ENCODE results near the gene STAM.

Gene STAM

DNA sequence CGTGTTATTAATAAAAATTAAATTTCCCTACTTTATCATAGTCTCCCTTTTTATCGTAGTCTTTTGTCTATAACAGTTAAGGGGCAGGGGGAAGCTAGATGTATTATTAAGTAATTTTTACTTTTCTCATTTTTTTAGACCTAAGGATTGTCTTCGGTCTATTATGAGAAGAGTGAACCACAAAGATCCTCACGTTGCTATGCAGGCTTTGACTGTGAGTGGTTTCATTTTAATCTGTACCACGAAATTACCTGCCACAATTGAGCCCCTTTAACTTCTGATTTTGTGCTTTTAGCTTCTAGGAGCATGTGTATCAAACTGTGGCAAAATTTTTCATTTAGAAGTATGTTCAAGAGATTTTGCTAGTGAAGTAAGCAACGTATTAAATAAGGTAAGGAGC is 40.6 kb downstream of the STAM start:
- H3K4me3 ChIP-seq (ENCODE audit: low read depth, low read length) = peak overlapping the region; percentile 37; the same call in 1 of the 2 replicates
- DNase-seq (ENCODE audit: low read depth) = no peak
- TF ChIP-seq, protein P1, sequence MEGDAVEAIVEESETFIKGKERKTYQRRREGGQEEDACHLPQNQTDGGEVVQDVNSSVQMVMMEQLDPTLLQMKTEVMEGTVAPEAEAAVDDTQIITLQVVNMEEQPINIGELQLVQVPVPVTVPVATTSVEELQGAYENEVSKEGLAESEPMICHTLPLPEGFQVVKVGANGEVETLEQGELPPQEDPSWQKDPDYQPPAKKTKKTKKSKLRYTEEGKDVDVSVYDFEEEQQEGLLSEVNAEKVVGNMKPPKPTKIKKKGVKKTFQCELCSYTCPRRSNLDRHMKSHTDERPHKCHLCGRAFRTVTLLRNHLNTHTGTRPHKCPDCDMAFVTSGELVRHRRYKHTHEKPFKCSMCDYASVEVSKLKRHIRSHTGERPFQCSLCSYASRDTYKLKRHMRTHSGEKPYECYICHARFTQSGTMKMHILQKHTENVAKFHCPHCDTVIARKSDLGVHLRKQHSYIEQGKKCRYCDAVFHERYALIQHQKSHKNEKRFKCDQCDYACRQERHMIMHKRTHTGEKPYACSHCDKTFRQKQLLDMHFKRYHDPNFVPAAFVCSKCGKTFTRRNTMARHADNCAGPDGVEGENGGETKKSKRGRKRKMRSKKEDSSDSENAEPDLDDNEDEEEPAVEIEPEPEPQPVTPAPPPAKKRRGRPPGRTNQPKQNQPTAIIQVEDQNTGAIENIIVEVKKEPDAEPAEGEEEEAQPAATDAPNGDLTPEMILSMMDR (IDR thresholded peaks at IDR 0.05; ENCODE audit: low read depth, low read length, missing control alignments) = no peak

DNA sequence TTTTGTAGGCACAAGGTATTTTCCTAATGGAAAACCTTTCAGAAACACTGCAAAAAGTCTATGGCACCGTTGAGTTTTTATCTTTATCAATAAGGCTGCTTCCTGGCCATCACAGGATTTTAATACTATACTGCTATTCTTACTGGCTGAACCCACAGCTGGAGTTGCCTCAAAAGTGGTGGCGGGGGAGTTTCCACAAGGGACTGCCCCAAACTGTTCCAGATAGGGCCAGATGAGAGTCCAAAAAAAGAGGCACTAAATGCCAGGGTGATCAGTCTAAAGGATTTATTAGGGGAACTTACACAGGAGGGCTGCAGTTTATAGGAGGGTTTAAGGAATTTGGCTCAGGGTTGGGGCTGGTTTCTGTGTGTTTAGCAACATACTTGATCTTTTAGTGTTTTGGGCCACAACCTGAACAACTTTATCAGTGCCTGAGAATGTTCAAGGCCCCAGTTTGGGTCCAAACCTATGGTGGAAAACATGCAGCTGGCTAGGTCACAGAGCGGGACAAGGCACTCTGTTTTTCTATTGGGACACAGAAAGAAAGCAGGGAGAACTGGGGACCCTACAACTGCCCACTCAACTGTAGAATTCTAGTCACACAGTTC is 41.4 kb downstream of the STAM start:
- peak; percentile 34 for DNase-seq (ENCODE audit: low read depth)
- no peak overlapping the region for H3K4me3 ChIP-seq (ENCODE audit: low read depth, low read length)
- TF ChIP-seq, protein P1 (IDR thresholded peaks at IDR 0.05; ENCODE audit: low read depth, low read length, missing control alignments) = no peak

DNA sequence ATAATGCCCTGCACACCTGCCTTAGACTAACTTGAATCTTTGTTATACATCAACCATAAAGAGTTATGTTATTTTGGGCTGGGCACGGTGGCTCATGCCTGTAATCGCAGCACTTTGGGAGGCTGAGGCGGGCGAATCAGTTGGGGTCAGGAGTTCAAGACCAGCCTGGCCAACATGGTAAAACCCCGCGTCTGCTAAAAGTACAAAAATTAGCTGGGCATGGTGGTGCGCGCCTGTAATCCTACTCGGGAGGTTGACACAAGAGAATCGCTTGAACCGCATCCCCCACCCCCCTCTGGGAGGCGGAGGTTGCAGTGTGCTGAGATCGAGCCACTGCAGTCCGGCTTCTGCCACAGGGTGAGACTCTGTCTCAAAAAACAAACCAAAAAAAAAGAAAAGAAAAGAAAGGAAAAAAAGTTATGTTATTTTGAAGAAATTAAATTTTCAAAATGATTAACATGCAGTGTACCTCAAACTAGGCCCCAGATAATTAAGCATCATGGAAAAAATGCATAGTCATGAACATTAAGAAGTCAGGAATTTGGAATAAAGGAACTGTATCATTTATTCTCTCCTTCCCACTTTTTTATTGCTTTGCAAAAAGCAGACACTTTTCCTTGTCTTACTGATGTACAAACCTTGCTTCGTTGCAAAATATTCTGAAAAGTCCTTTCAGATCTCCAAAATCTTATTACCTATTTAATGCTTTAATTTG is 43.3 kb downstream of the STAM start:
- TF ChIP-seq, protein P1 (IDR thresholded peaks at IDR 0.05; ENCODE audit: low read depth, low read length, missing control alignments) = no peak
- no peak for DNase-seq (ENCODE audit: low read depth)
- H3K4me3 ChIP-seq (ENCODE audit: low read depth, low read length) = no peak overlapping the region

DNA sequence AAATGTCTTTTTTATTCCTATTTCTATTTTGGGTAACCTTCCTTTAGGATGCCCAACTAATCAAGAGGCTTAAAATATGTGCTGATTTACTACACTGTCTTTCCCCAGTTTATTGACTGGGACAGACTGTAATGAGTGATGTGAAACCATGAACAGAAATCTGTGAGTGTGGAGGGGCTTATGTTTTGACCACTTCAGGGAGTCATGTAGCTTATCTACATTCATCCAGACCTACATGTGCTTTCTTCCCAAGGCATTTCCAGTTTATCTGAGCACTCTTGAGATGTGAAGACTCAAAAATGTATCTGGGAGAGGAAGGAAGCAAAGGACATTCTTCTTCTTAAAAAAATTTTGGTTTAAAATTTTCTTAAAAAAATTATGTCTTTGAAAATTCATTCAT is 45.2 kb downstream of the STAM start:
- TF ChIP-seq, protein P1 (IDR thresholded peaks at IDR 0.05; ENCODE audit: low read depth, low read length, missing control alignments) = no peak
- DNase-seq (ENCODE audit: low read depth) = no peak
- H3K4me3 ChIP-seq (ENCODE audit: low read depth, low read length) = no peak overlapping the region

DNA sequence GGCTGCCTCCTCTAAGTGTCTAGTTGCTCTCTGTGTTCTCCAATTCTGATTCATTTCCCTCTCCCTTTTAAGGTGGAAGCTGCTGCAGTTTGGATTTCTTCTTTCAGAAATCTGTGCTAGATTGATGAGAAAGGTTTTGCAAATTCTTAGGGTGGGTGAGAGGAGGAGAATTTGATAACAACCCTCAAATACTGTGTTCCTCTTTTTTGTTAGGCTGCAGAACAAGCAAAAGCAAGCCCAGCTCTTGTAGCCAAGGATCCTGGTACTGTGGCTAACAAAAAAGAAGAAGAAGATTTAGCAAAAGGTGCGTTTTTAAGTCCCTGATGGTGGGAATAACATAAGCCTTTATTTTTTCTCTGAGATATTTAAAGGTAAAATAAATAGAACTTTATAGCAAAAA is 49.1 kb downstream of the STAM start:
- H3K4me3 ChIP-seq (ENCODE audit: low read depth, low read length) = no peak overlapping the region
- DNase-seq (ENCODE audit: low read depth) = no peak
- TF ChIP-seq, protein P1 (IDR thresholded peaks at IDR 0.05; ENCODE audit: low read depth, low read length, missing control alignments) = no peak

DNA sequence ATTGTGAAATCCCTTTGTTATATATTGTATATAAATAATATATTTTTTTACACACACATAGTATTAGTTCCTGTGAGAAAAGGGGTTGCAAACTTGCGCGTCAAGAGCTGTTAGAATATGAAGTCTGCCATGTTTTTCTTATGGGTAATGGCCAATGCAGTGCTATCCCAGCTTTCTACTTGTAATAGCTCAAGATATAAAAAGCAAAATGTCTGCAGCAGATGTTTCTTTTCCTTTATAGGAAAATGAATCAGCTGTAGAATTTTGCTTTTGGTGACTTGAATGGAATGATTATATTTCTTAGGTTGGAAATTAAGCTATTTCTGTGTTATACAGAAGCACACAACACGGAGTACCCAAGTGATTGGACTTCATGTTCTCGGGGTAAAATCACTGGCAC is 54.7 kb downstream of the STAM start:
- H3K4me3 ChIP-seq (ENCODE audit: low read depth, low read length) = no peak overlapping the region
- no peak for DNase-seq (ENCODE audit: low read depth)
- TF ChIP-seq, protein P1 (IDR thresholded peaks at IDR 0.05; ENCODE audit: low read depth, low read length, missing control alignments) = no peak

DNA sequence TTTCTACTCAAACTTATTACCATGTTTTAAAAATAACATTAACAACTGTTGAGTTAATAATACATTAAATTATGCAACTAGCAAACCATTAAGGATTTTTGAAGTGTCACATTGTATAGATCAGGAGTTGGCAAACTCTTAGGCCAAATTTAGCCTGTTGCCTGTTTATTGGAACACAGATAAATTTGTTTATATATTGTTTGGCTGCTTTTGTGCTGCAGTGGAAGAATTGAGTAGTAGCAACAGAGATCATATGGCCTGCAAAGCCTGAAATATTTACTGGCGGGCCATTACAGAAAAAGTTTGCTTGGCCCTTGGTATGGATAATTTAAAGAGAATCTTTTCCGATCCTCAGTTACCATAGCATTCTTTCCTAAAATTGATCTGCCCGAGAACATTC is 57.4 kb downstream of the STAM start:
- no peak for DNase-seq (ENCODE audit: low read depth)
- TF ChIP-seq, protein P1 (IDR thresholded peaks at IDR 0.05; ENCODE audit: low read depth, low read length, missing control alignments) = no peak
- no peak overlapping the region for H3K4me3 ChIP-seq (ENCODE audit: low read depth, low read length)
